GM18520 (cell line): ENCODE data around the gene SLC8A3.

Source experiments
- ATAC-seq: cut with Tn5 transposase; IDR thresholded peaks from one replicate; pipeline ENCODE4 v1.9.1; 2021; ENCODE audit not compliant: unreplicated experiment

SLC8A3 gene

GRCh38 chr14:70004791-70005190 lies 184.0 kb downstream of the SLC8A3 start:
- no peak for ATAC-seq

GRCh38 chr14:70002589-70003346 lies 186.0 kb downstream of the SLC8A3 start:
- no peak for ATAC-seq

- ATAC-seq = no peak
Measured at GRCh38 chr14:70000601-70001000, 188.2 kb downstream of the SLC8A3 start.

GRCh38 chr14:69999261-69999674 lies 189.5 kb downstream of the SLC8A3 start:
- no peak for ATAC-seq

- ATAC-seq = no peak
Measured at GRCh38 chr14:69997849-69998248, 190.9 kb downstream of the SLC8A3 start.

GRCh38 chr14:69996216-69996615 lies 192.5 kb downstream of the SLC8A3 start:
- no peak for ATAC-seq
